ENCODE results near the gene AGK.
A peak's percentile ranks its signal among the peaks of the same experiment; 100 is the strongest.

AGK gene

GRCh38 chr7:141649865-141650634, 98.8 kb downstream of the AGK start:
- DNase-seq = peak; percentile 24 to 64

GRCh38 chr7:141651417-141651816, 100.2 kb downstream of the AGK start:
- DNase-seq = no peak

- DNase-seq = no peak
Observed at GRCh38 chr7:141652691-141653090, 101.5 kb downstream of the AGK start.

- DNase-seq = peak in 1 of 2 experiments; percentile 46
Observed at GRCh38 chr7:141654551-141654950, 103.3 kb downstream of the AGK start.

- no peak for DNase-seq
Observed at GRCh38 chr7:141659501-141659900, 108.3 kb downstream of the AGK start.

GRCh38 chr7:141660259-141660658, 109.0 kb downstream of the AGK start:
- no peak for DNase-seq

GRCh38 chr7:141663081-141663849, 112.1 kb downstream of the AGK start:
- DNase-seq = no peak

- no peak for DNase-seq
Observed at GRCh38 chr7:141664450-141664849, 113.2 kb downstream of the AGK start.

- no peak for DNase-seq
Observed at GRCh38 chr7:141665208-141666035, 114.2 kb downstream of the AGK start.

- no peak for DNase-seq
Observed at GRCh38 chr7:141666071-141666470, 114.9 kb downstream of the AGK start.

- no peak for DNase-seq
Observed at GRCh38 chr7:141668853-141669252, 117.6 kb downstream of the AGK start.

GRCh38 chr7:141671705-141672496, 120.7 kb downstream of the AGK start:
- DNase-seq = no peak

- DNase-seq = no peak
Observed at GRCh38 chr7:141673346-141673745, 122.1 kb downstream of the AGK start.

- DNase-seq = no peak
Observed at GRCh38 chr7:141674171-141674671, 123.0 kb downstream of the AGK start.

- no peak for DNase-seq
Observed at GRCh38 chr7:141674702-141675101, 123.5 kb downstream of the AGK start.

- DNase-seq = no peak
Observed at GRCh38 chr7:141675436-141676215, 124.4 kb downstream of the AGK start.

- no peak for DNase-seq
Observed at GRCh38 chr7:141676618-141677017, 125.4 kb downstream of the AGK start.

- DNase-seq = no peak
Observed at GRCh38 chr7:141679014-141679413, 127.8 kb downstream of the AGK start.

- DNase-seq = no peak
Observed at GRCh38 chr7:141685285-141686023, 134.2 kb downstream of the AGK start.

GRCh38 chr7:141686074-141686473, 134.9 kb downstream of the AGK start:
- no peak for DNase-seq

GRCh38 chr7:141686670-141687069, 135.5 kb downstream of the AGK start:
- no peak for DNase-seq
